B cell (primary cell): Measurements from ENCODE around the gene PNRC2. TPM values are rescaled to one million over a fixed set of nuclear protein-coding genes. Genes with fewer than 3 reads are reported as not detected.

Experiments
- ATAC-seq: fragments of 200-7000 bp; cut with Tn5 transposase; one replicate; pipeline ENCODE4 v1.10.0; 2021; ENCODE audit warnings: low read depth, mild to moderate bottlenecking, moderate number of reproducible peaks, moderate library complexity
- CTCF ChIA-PET: fragments of 350-600 bp; sonication (Branson Sonifier 250); formaldehyde crosslinking; loops from one replicate; lab custom pipeline; 2021; ENCODE audit warnings: antibody characterized with exemption, inconsistent platforms; lab: Charles Lee
- POLR2A ChIA-PET: fragments of 350-600 bp; sonication (Branson Sonifier 250); formaldehyde crosslinking; loops from one replicate; lab custom pipeline; 2021; ENCODE audit warnings: antibody characterized with exemption; lab: Charles Lee
- DNase-seq: peaks from one replicate; pipeline ENCODE4 v3.0.0; 2013
- H2AFZ ChIP-seq: 2 replicates; pipeline ENCODE4 v1.6.1; 2012; ENCODE audit warnings: mild to moderate bottlenecking, low read depth, low read length; ENCODE audit not compliant: insufficient read depth, poor library complexity, severe bottlenecking
- H3K27ac ChIP-seq, 2 donors: 1 replicate in 1 of 2; 2 replicates in 1 of 2; pipeline ENCODE4 v1.5.1; 2012 to 2013; ENCODE audit warnings: low read length in 2 of 2, mild to moderate bottlenecking in 2 of 2, moderate library complexity in 1 of 2
- H3K27me3 ChIP-seq, 4 experiments: fragments of 200-600 bp in 1 of 4; sonication (generic) in 1 of 4; replicated peaks in 1 of 4; 1 replicate in 2 of 4; 2 replicates in 2 of 4; pipeline versions ENCODE4 v1.6.1 to v1.7.0; 2013 to 2016; ENCODE audit warnings: low read length in 3 of 4, mild to moderate bottlenecking in 2 of 4, mixed read lengths in 1 of 4, moderate library complexity in 1 of 4; ENCODE audit not compliant: insufficient read depth in 4 of 4, control insufficient read depth in 3 of 4; ENCODE audit errors: control extremely low read depth in 1 of 4
- H3K36me3 ChIP-seq, 2 experiments: replicated peaks in 1 of 2; 1 replicate in 1 of 2; 2 replicates in 1 of 2; pipeline versions ENCODE4 v1.6.1 to v1.7.1; 2013; ENCODE audit warnings: low read length in 1 of 2; ENCODE audit not compliant: insufficient read depth in 2 of 2, control insufficient read depth in 1 of 2; ENCODE audit errors: control extremely low read depth in 1 of 2, extremely low read depth in 1 of 2
- H3K4me1 ChIP-seq, 2 donors: fragments of 200-600 bp in 1 of 2; sonication (generic) in 1 of 2; 1 replicate in 1 of 2; 2 replicates in 1 of 2; pipeline versions ENCODE4 v1.5.1 to v1.6.1; 2013 to 2017; ENCODE audit warnings: low read length in 2 of 2; ENCODE audit not compliant: control insufficient read depth in 2 of 2, insufficient read depth in 2 of 2
- H3K4me2 ChIP-seq: replicated peaks from 2 replicates; pipeline ENCODE3; 2012; ENCODE audit warnings: mild to moderate bottlenecking, low read depth, low read length; ENCODE audit not compliant: poor library complexity, severe bottlenecking
- H3K4me3 ChIP-seq, 5 experiments: fragments of 200-600 bp in 1 of 5; sonication (generic) in 1 of 5; 1 replicate in 3 of 5; 2 replicates in 2 of 5; pipeline versions ENCODE4 v1.5.1 to v1.7.0; 2011 to 2016; ENCODE audit warnings: low read length in 4 of 5, mild to moderate bottlenecking in 4 of 5, low read depth in 2 of 5, control low read depth in 1 of 5, moderate library complexity in 1 of 5; ENCODE audit not compliant: insufficient read depth in 1 of 5; ENCODE audit errors: control extremely low read depth in 1 of 5, extremely low read depth in 1 of 5
- H3K79me2 ChIP-seq: fragments of 200-600 bp; sonication (generic); one replicate; pipeline ENCODE4 v1.6.0; 2016; ENCODE audit warnings: low read length; ENCODE audit not compliant: control insufficient read depth, insufficient read depth
- H3K9ac ChIP-seq: fragments of 200-600 bp; sonication (generic); 2 replicates; pipeline ENCODE4 v1.6.1; 2017; ENCODE audit warnings: mild to moderate bottlenecking, low read length, moderate library complexity
- H3K9me3 ChIP-seq, 3 donors: one replicate each; pipeline versions ENCODE4 v1.6.1 to v1.7.1; 2013; ENCODE audit warnings: low read length in 2 of 3; ENCODE audit not compliant: control insufficient read depth in 2 of 3, insufficient read depth in 1 of 3; ENCODE audit errors: control extremely low read depth in 1 of 3
- H4K20me1 ChIP-seq: 2 replicates; pipeline ENCODE4 v1.6.0; 2012; ENCODE audit warnings: mild to moderate bottlenecking, low read length; ENCODE audit not compliant: insufficient read depth, control insufficient read depth, poor library complexity, severe bottlenecking
- H3K27ac Mint-ChIP-seq: one replicate; pipeline ENCODE4 v1.8.0; 2021; ENCODE audit warnings: mixed read lengths
- H3K27me3 Mint-ChIP-seq: one replicate; pipeline ENCODE4 v1.8.0; 2021; ENCODE audit warnings: mixed read lengths
- H3K4me1 Mint-ChIP-seq: one replicate; pipeline ENCODE4 v1.8.0; 2021; ENCODE audit warnings: mixed read lengths
- H3K4me3 Mint-ChIP-seq: one replicate; pipeline ENCODE4 v1.8.0; 2021; ENCODE audit warnings: mixed read lengths
- H3K9me3 Mint-ChIP-seq: one replicate; pipeline ENCODE4 v1.8.0; 2022; ENCODE audit warnings: mixed read lengths; ENCODE audit not compliant: insufficient read depth
- CTCF ChIP-seq: fragments of 200-600 bp; IDR thresholded peaks from one replicate; pipeline ENCODE4 v1.8.0; 2022; ENCODE audit warnings: antibody characterized with exemption, mild to moderate bottlenecking
- EZH2 ChIP-seq: IDR thresholded peaks from 2 replicates; pipeline ENCODE4 v1.6.1; 2012; ENCODE audit warnings: borderline replicate concordance, low read depth, mild to moderate bottlenecking, moderate library complexity, low read length; ENCODE audit not compliant: insufficient read depth, poor library complexity, severe bottlenecking
- WGBS: methylation state at CpG from one replicate; pipeline ENCODE4 v1.1.5; 2013; ENCODE audit warnings: missing lambda C conversion rate; ENCODE audit not compliant: insufficient coverage; 5-methylcytosine and 5-hydroxymethylcytosine counted together
- intact Hi-C: fragments of 100-400 bp; cut with micrococcal nuclease; formaldehyde crosslinking; loops from one replicate; pipeline ENCODE4 v1.10.0; 2022
- polyA plus RNA-seq: library from polyadenylated mRNA; depleted of rRNA; stranded (reverse); fragments of >200 nt; gene quantifications from 2 replicates; pipeline ENCODE4 v1.2.3, GENCODE V29; 2012
- total RNA-seq, 2 donors: library from RNA; stranded (reverse); fragments of 120-200 nt in 1 of 2; gene quantifications; 1 replicate in 1 of 2; 2 replicates in 1 of 2; pipeline versions ENCODE4 v1.2.3 to v1.2.4, GENCODE V29; 2013 to 2022

Gene PNRC2
- total and polyA plus RNA-seq, 2 donors (not counting 1 experiment from before 2014, with no cell fraction given): 89.8 to 174 TPM

GRCh38 chr1:23979881-23980727, 20.5 kb downstream of the PNRC2 start, which contains the start of gene SRSF10:
TSS of gene SRSF10 (minus strand) at chr1:23980327. CDS start at chr1:23980255, 72 bp downstream.
- Mint-ChIP-seq H3K27ac (peak within 1 kb of the TSS; percentile 95), H3K4me1 (peaks cover 49% of the 10 kb centered on the region), H3K9me3 (no peaks in the 10 kb centered on the region), H3K27me3 (no peaks in the 10 kb centered on the region), H3K4me3 (peak within 1 kb of the TSS; percentile 91)
- peaks cover 49% of the 10 kb centered on the region for H3K79me2 ChIP-seq
- H2AFZ ChIP-seq: peak within 1 kb of the TSS; percentile 82
- H3K36me3 ChIP-seq: peaks cover 6 to 7% of the 10 kb centered on the region in 2 experiments
- ATAC-seq (peak; percentile 96), DNase-seq (peak; percentile 100)
- H3K4me3 ChIP-seq: peak within 1 kb of the TSS; percentile 84 to 96 (median 89)
- WGBS: under 1% methylated on average over 81 of the region's 84 CpGs
- ChIA-PET CTCF (interaction anchor here (1.1 to 2.7 kb wide), 3 partner anchors 20 to 170 kb away, joined by 3 to 10 read pairs (median 8); partner anchors contain the start of gene PNRC2), POLR2A (interaction anchor here (0.6 to 2.0 kb wide), 7 partner anchors 11 to 612 kb away, joined by 3 to 25 read pairs (median 4); partner anchors contain the start of genes CNR2 and PNRC2)
- peaks cover 42% of the 10 kb centered on the region for H4K20me1 ChIP-seq
- peak within 1 kb of the TSS; percentile 97 for H3K27ac ChIP-seq
- peak within 1 kb of the TSS; percentile 94 for H3K9ac ChIP-seq
- H3K9me3 ChIP-seq: no peaks in the 10 kb centered on the region
- peak within 1 kb of the TSS; percentile 90 for H3K4me2 ChIP-seq
- H3K27me3 ChIP-seq: no peaks in the 10 kb centered on the region
- TF ChIP-seq EZH2 (no peak), CTCF (peak; percentile 42)
- intact Hi-C loops: loop anchor here (1.0 to 5.0 kb wide), 4 partner anchors 21 to 662 kb away; partner anchors contain the start of genes GALE, HMGCL, PNRC2 and SRRM1
- peaks cover 32 to 41% of the 10 kb centered on the region in 2 donors for H3K4me1 ChIP-seq
